Lower lobe of right lung (tissue), 2 donors: ENCODE data around the gene KICS2. TPM values are rescaled to one million over a fixed set of nuclear protein-coding genes. Genes with fewer than 3 reads are reported as not detected.
"Not testable (repeated sequence)": the region's sequence is repeated elsewhere in the genome, so short reads cannot be mapped to it uniquely, and the experiment has no call there.

ENCODE experiments used
- ATAC-seq, 2 donors: fragments of 200-7000 bp; cut with Tn5 transposase; one replicate each; pipeline ENCODE4 v1.9.1; 2020 to 2022; ENCODE audit warnings: mild to moderate bottlenecking in 2 of 2, moderate library complexity in 2 of 2
- DNase-seq: peaks from one replicate; pipeline ENCODE4 v3.0.0-alpha.2; 2020
- H3K27ac ChIP-seq: fragments of 200-600 bp; one replicate; pipeline ENCODE4 v1.8.0; 2022
- H3K27me3 ChIP-seq: fragments of 200-600 bp; one replicate; pipeline ENCODE4 v1.8.0; 2022; ENCODE audit warnings: low read depth
- H3K36me3 ChIP-seq: fragments of 200-600 bp; one replicate; pipeline ENCODE4 v1.8.0; 2022; ENCODE audit warnings: mild to moderate bottlenecking
- H3K4me1 ChIP-seq: fragments of 200-600 bp; one replicate; pipeline ENCODE4 v1.8.0; 2022
- H3K4me3 ChIP-seq: fragments of 200-600 bp; one replicate; pipeline ENCODE4 v1.8.0; 2022; ENCODE audit warnings: mild to moderate bottlenecking
- H3K9me3 ChIP-seq: fragments of 200-600 bp; one replicate; pipeline ENCODE4 v1.8.0; 2022
- CTCF ChIP-seq: fragments of 200-600 bp; IDR thresholded peaks from one replicate; pipeline ENCODE4 v1.8.0; 2022; ENCODE audit warnings: antibody characterized with exemption, mild to moderate bottlenecking
- intact Hi-C: fragments of 100-400 bp; cut with DNase I; formaldehyde crosslinking; loops from one replicate; pipeline ENCODE4 v1.11.0; 2022
- total RNA-seq: library from RNA; stranded (reverse); fragmentation: NEBNext Ultra II Directional; extraction: Animal tissue kit (Norgen Biotek cat#: 25700); gene quantifications from one replicate; pipeline ENCODE4 v1.2.1, GENCODE V29; 2021
- donor health status: DM: no; HTN: yes; CAD: no; lungs with severe emphysema.

Gene KICS2
- total RNA-seq, 1 donor from 2014 or later, result 8.6 TPM

- Histone ChIP-seq H3K4me1 (no peaks in the 10 kb centered on the region), H3K27me3 (no peaks in the 10 kb centered on the region), H3K9me3 (no peaks in the 10 kb centered on the region), H3K4me3 (no peak overlapping the region), H3K27ac (no peak overlapping the region), H3K36me3 (peaks cover 13% of the 10 kb centered on the region)
- intact Hi-C loops, result no loop called here
- ATAC-seq, result no peak
- no peak for DNase-seq
- no peak for TF ChIP-seq CTCF
Measured at GRCh38 chr12:64203775-64204174, 18.3 kb downstream of the KICS2 start.

GRCh38 chr12:64203036-64203435 lies 19.1 kb downstream of the KICS2 start:
- ATAC-seq (no peak), DNase-seq (no peak)
- Histone ChIP-seq H3K27me3 (no peaks in the 10 kb centered on the region), H3K27ac (no peak overlapping the region), H3K4me1 (no peaks in the 10 kb centered on the region), H3K4me3 (no peak overlapping the region), H3K36me3 (peaks cover 13% of the 10 kb centered on the region), H3K9me3 (no peaks in the 10 kb centered on the region)
- TF ChIP-seq CTCF, result no peak
- intact Hi-C loops, result no loop called here

GRCh38 chr12:64195841-64196240 lies 26.3 kb downstream of the KICS2 start:
- H3K27me3 ChIP-seq, H3K4me3 ChIP-seq, H3K9me3 ChIP-seq, intact Hi-C loops, ATAC-seq, DNase-seq, H3K4me1 ChIP-seq, H3K27ac ChIP-seq: not testable (repeated sequence)
- peaks cover 12% of the 10 kb centered on the region for H3K36me3 ChIP-seq

GRCh38 chr12:64194333-64195149 lies 27.6 kb downstream of the KICS2 start:
- Histone ChIP-seq H3K4me3 (no peak overlapping the region), H3K27me3 (no peaks in the 10 kb centered on the region), H3K27ac (no peak overlapping the region), H3K36me3 (peaks cover 12% of the 10 kb centered on the region), H3K4me1 (no peaks in the 10 kb centered on the region), H3K9me3 (no peaks in the 10 kb centered on the region)
- no peak for ATAC-seq
- no peak for DNase-seq
- intact Hi-C loops, result no loop called here
- no peak for TF ChIP-seq CTCF

DNA sequence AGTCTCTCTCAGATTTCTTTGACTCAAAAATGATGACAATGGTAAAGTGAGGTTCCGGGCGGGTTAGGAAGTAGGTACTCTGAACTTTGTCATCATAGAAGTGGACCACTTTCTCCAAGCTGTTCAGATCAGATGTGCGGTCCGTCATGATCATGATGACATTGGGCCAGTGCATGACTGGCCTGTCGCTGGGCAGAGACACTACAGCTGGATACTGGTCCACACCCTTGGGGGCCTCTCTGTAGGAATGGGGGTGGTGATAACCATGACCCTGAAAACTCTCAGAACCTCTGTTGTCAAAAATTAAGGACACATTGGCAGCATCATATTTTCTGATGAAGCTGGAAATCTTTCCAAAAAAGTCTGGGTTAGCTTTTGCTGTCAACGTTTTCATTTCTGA lies 28.2 kb downstream of the KICS2 start:
- Histone ChIP-seq H3K9me3 (no peaks in the 10 kb centered on the region), H3K4me3 (no peak overlapping the region), H3K27ac (no peak overlapping the region), H3K36me3 (peaks cover 12% of the 10 kb centered on the region), H3K4me1 (no peaks in the 10 kb centered on the region), H3K27me3 (no peaks in the 10 kb centered on the region)
- DNase-seq (no peak), ATAC-seq (no peak)
- no peak for TF ChIP-seq CTCF
- intact Hi-C loops, result no loop called here

DNA sequence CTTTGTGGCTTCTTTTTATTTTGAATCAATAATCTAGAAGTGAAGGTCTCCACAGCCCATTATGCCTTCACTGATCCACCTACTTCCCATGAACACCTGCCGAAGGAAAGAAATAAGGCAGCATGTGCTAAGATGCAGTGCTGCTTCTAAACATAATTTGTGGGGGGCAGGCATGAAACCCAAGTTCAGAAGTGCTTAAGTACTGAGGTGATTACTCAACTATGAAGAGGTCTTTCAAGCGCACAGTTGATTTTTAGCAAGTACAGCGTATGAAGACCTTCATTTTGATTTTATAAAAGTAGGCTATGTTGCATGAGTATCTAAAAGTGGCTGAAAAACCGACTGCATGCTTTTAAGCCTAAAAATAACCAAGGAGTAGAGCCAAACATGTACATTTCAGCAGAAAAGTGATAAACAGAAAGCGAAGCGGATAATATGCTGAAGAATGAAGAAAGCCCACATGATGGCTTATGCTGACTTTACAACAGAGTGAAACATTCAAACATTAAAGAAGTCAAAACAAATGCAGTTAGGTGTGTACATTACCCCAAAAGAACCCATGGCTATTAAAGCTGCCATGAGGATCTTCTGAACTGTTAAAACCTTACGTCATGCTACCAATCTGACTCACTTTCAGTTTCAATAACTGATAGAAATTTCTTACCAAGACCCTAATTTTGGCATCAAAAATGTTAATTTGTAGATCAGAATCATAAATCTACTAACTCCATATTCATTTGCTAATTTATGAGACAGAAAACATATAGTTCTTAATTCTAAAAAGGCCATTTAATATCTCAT lies 29.3 kb downstream of the KICS2 start:
- no peaks in the 10 kb centered on the region for H3K4me1 ChIP-seq
- DNase-seq, result no peak
- H3K4me3 ChIP-seq, result no peak overlapping the region
- no peaks in the 10 kb centered on the region for H3K9me3 ChIP-seq
- H3K27me3 ChIP-seq, result no peaks in the 10 kb centered on the region
- H3K27ac ChIP-seq, result no peak overlapping the region
- no peak for ATAC-seq
- H3K36me3 ChIP-seq, result peaks cover 12% of the 10 kb centered on the region
- no peak for TF ChIP-seq CTCF
- intact Hi-C loops, result no loop called here
